ENCODE results near the gene CEP135. TPM values are rescaled to one million over a fixed set of nuclear protein-coding genes. Genes with fewer than 3 reads are reported as not detected.

The CEP135 gene
- total and polyA plus RNA-seq, 8 donors, result 0.76 to 18.1 (median 6.3) TPM

GRCh38 chr4:55979562-55979961 lies 30.8 kb downstream of the CEP135 start:
- TF ChIP-seq POLR2A (IDR thresholded peaks at IDR 0.05) (no peak), EP300 (IDR thresholded peaks at IDR 0.05) (no peak), POLR2AphosphoS5 (IDR thresholded peaks at IDR 0.05) (no peak), CTCF (IDR thresholded peaks at IDR 0.05) (no peak)
- intact Hi-C loops (cut with DNase I; ENCODE audit: low total_unique reads), result no loop called here
- no peak overlapping the region for H3K4me3 ChIP-seq
- DNase-seq, result no peak
- no peaks in the 10 kb centered on the region for H3K9me3 ChIP-seq
- H3K36me3 ChIP-seq, result peaks cover 6 to 44% (median 33%) of the 10 kb centered on the region in 4 donors
- no peaks in the 10 kb centered on the region for H3K27me3 ChIP-seq
- no peak overlapping the region for H3K27ac ChIP-seq
- H3K4me1 ChIP-seq, result no peaks in the 10 kb centered on the region
- WGBS, 5 donors, result 60 to 90% (median 86%) methylated on average over 3 of the region's 3 CpGs

GRCh38 chr4:55980725-55981124 lies 32.0 kb downstream of the CEP135 start:
- Histone ChIP-seq H3K4me3 (no peak overlapping the region), H3K27ac (no peak overlapping the region), H3K4me1 (no peaks in the 10 kb centered on the region), H3K36me3 (peaks cover 6 to 46% (median 35%) of the 10 kb centered on the region in 4 donors), H3K27me3 (no peaks in the 10 kb centered on the region), H3K9me3 (no peaks in the 10 kb centered on the region)
- no peak for TF ChIP-seq CTCF (IDR thresholded peaks at IDR 0.05)
- no peak for TF ChIP-seq POLR2A (IDR thresholded peaks at IDR 0.05)
- no peak for TF ChIP-seq EP300 (IDR thresholded peaks at IDR 0.05)
- TF ChIP-seq POLR2AphosphoS5 (IDR thresholded peaks at IDR 0.05), result no peak
- DNase-seq, result no peak
- WGBS, 5 donors, result 79 to 91% (median 87%) methylated on average over 3 of the region's 3 CpGs
- intact Hi-C loops (cut with DNase I; ENCODE audit: low total_unique reads), result no loop called here

GRCh38 chr4:55982976-55983375 lies 34.2 kb downstream of the CEP135 start:
- no peak overlapping the region for H3K4me3 ChIP-seq
- H3K4me1 ChIP-seq, result no peaks in the 10 kb centered on the region
- H3K36me3 ChIP-seq, result peaks cover 0 to 53% (median 43%) of the 10 kb centered on the region in 4 donors
- H3K27me3 ChIP-seq, result no peaks in the 10 kb centered on the region
- intact Hi-C loops (cut with DNase I; ENCODE audit: low total_unique reads), result no loop called here
- TF ChIP-seq POLR2AphosphoS5 (IDR thresholded peaks at IDR 0.05) (no peak), CTCF (IDR thresholded peaks at IDR 0.05) (no peak), POLR2A (IDR thresholded peaks at IDR 0.05) (no peak), EP300 (IDR thresholded peaks at IDR 0.05) (no peak)
- DNase-seq, result no peak
- H3K27ac ChIP-seq, result no peak overlapping the region
- H3K9me3 ChIP-seq, result no peaks in the 10 kb centered on the region

DNA sequence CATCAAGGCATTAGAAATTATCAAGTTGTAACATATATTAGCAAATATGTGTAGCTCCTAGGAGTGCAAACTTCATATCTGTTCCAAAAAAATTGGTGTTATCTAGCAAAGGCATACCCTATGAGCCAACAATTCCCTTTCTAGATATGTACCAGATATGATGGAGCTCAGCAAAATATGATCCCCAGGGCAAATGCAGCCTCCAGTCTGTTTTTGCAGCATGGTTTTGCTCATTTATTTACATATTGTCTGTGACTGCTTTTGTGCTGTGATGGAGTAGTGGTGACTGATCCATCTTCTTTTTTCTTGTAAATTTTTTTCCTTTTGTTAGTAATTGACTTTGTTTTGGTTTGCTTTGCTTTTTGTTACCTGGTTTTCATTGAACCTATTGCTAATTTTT lies 41.0 kb downstream of the CEP135 start:
- TF ChIP-seq POLR2A (IDR thresholded peaks at IDR 0.05), result no peak
- intact Hi-C loops (cut with DNase I; ENCODE audit: low total_unique reads), result no loop called here
- Histone ChIP-seq H3K27ac (no peak overlapping the region), H3K4me1 (no peaks in the 10 kb centered on the region), H3K27me3 (no peaks in the 10 kb centered on the region), H3K4me3 (no peak overlapping the region), H3K36me3 (peaks cover 0 to 28% (median 17%) of the 10 kb centered on the region in 4 donors), H3K9me3 (no peaks in the 10 kb centered on the region)
- DNase-seq, result no peak

DNA sequence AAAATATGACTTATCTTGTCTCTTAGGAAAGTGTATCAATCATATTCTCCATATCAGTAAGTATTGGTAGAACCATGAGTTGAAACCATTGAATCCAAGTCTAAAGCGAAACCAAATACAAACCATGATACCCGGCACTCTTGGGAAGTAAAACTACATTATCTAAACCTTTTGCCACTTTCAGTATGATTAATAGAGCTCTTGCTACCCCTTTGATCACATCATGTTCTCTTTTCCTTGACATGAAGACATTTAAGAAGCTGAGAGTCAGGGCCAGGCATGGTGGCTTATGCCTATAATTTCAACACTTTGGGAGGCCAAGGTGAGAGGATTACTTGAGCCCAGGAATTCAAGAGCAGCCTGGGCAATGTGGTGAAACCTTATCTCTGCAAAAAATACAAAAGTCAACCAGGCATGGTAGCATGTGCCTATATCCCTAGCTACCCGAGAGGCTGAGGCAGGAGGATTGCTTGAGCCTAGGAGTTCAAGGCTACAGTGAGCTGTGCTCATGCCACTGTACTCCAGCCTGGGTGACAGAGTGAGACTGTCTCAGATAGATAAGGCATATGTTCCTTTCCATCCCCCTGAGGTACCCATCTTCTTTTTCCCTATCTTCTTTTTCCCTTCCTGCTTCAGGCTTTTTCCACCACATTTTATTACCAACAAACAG lies 45.4 kb downstream of the CEP135 start:
- no peak for DNase-seq
- TF ChIP-seq POLR2AphosphoS5 (IDR thresholded peaks at IDR 0.05) (no peak), POLR2A (IDR thresholded peaks at IDR 0.05) (no peak), EP300 (IDR thresholded peaks at IDR 0.05) (no peak), CTCF (IDR thresholded peaks at IDR 0.05) (no peak)
- intact Hi-C loops (cut with DNase I; ENCODE audit: low total_unique reads), result no loop called here
- Histone ChIP-seq H3K4me3 (no peak overlapping the region), H3K27ac (no peak overlapping the region), H3K27me3 (no peaks in the 10 kb centered on the region), H3K4me1 (no peaks in the 10 kb centered on the region), H3K36me3 (peaks cover 0 to 18% (median under 1%) of the 10 kb centered on the region in 4 donors), H3K9me3 (no peaks in the 10 kb centered on the region)
- WGBS, 5 donors, result 83 to 87% (median 86%) methylated on average over 3 of the region's 3 CpGs
